CD4-positive, alpha-beta T cell treated with Interleukin-10 for 1 hour (primary cell): ENCODE data around the gene BRK1.
A peak's percentile ranks its signal among the peaks of the same experiment; 100 is the strongest.
"Not testable (repeated sequence)": the region's sequence is repeated elsewhere in the genome, so short reads cannot be mapped to it uniquely, and the experiment has no call there.

Experiments used
- DNase-seq: peaks from one replicate; pipeline ENCODE4 v3.0.0-alpha.2; 2020

Gene BRK1

DNA sequence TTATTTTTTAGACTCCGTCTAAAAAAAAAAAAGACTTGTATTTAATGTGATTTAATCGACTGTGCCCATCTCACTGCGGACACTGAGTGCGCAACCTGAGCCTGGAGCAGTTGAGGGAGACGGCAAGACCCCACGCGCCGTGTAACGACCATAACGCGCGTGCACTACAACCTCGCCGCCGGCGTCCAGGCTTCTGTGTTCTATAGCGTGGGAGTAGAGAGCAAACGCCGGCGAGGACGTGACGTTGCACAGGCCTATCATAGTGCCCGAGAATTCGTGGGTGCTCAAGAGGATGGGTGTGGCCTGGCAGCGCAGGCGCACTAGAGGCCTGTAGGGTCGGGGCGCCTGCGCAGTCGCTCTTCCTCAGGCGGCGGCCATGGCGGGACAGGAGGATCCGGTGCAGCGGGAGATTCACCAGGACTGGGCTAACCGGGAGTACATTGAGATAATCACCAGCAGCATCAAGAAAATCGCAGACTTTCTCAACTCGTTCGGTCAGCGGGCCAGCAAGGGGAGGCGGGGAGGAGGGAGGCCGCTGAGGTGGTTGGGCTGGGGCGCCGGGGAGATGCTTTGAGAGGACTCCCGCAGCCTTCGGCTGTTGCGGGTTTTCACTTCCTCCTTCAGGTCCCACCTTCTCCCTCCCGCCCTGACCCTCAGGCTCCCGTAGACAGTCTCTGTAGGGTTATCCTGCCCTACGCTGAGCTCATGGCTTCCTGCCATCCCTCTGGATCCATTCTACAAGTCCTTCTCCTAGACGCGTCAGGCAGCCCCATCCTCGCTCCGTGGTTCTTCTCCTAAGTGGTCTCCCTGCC is at the start of gene BRK1:
Gene BRK1 (plus strand): TSS at position 350 of the 812 bp plus-strand sequence. CDS start 27 bp downstream, at position 377.
- DNase-seq, result peak; percentile 96

DNA sequence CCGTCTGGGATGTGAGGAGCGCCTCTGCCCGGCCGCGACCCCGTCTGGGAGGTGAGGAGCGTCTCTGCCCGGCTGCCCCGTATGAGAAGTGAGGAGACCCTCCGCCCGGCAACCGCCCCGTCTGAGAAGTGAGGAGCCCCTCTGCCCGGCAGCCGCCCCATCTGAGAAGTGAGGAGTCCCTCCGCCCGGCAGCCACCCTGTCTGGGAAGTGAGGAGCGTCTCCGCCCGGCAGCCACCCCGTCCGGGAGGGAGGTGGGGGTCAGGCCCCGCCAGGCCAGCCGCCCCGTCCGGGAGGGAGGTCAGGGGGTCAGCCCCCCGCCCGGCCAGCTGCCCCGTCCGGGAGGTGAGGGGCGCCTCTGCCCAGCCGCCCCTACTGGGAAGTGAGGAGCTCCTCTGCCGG is 45.4 kb upstream of the BRK1 start:
- not testable (repeated sequence) for DNase-seq

DNA sequence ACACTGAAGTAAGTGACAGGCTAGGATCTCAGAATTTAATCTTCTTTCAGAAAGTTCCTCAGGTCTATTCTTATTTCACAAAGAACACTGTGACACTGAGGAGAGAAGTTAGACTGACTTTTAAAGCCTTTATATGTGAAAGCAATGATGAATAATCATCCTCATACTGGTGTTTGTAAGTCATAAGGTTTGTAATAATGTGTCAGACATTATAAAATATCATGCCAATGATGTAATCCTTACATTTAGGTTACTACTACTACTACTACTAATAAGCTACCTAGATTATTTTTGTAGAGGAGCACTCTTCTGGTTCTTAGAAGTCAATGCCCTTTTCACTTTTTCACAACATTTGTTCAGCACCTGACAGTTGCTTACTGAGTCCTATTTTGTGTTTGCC is 40.8 kb upstream of the BRK1 start:
- no peak for DNase-seq

DNA sequence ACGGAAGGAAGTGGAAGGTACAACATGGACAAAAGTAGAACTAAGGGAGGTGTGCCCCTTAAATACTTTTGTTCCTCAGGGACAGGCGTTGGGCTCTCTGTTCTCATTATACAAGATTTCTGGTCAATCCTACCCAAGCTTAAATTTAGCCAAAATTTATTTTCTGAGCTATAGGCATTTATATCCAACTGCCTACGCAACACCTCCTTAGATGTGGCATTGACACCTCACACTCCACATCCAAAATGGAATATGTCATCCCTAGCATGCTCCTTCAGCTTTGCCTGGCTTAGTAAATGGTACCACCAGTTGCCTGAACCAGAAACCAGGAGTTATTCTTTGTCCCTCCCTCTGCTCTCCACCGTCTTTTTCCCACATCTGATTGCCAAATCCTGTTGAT is 33.6 kb upstream of the BRK1 start:
- no peak for DNase-seq

DNA sequence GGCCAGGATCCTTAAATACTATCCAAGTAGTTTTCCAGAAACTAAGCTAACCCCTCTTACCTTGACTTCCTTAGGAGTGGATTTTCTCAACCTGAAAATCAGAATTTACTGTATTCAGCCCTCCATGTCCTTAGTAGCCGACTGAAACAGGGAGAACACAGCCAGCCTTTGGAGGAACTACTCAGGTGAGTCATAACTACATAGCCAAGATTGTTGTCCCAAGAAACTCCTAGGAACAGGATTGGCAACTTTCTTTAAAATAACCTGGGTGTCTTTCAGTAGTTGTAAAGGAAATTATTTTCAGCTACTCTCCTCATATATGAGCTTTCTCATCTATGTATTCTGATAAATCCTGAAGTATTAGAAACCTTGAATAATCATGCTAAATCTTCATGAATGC is 29.7 kb upstream of the BRK1 start:
- DNase-seq, result no peak

DNA sequence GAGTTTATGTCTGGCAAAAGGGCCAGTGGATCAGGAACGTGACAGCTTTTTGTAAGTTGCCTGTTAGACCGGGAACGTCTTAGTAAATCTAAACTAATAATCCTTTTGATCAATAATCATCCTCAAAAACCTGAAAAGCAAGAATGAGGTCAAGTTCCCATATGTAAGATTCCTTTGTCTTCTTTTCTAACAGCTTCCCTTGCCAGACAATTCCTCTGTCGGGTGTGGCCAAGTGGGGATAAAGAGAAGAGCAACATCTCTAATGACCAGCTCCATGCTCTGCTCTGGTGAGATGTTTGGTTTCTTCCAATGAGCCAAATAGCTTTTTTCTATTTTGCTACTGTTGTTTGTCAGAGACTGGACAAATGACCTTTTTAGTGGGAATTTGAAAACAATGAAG is 27.2 kb upstream of the BRK1 start:
- no peak for DNase-seq

DNA sequence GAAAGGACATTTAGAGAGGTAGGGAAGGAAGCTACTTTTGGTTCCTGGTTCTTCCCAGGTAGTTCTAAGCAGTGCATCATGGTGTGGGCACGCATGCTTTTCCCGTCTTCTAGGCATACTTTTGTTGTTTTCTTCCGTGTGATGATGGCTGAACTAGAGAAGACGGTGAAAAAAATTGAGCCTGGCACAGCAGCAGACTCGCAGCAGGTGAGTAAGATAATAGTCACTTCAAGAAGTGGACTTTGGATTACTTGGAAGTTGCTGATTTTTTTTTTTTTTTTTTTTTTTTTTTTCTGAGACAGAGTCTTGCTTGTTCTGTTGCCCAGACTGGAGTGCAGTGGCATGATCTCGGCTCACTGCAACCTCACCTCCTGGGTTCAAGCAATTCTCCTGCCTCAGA is 25.3 kb upstream of the BRK1 start:
- no peak for DNase-seq

DNA sequence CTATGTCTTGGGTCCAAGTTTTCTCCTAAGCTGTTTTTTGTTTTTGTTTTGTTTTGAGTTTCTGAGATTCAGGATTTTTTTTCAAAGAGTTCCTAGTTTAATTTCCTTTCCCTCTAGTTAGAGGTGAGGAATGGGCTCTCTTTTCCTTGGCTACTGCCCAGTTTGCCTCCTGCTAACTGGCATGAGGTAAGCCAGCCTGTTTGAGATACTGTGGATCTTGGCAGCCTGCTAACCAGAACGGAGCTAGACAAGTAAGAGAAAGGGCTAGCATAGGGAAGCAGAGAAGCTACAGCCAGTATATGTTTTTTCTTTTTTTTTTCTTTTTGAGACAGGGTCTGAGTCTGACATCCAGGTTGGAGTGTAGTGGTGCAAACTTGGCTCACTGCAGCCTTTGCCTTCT is 24.7 kb upstream of the BRK1 start:
- not testable (repeated sequence) for DNase-seq

DNA sequence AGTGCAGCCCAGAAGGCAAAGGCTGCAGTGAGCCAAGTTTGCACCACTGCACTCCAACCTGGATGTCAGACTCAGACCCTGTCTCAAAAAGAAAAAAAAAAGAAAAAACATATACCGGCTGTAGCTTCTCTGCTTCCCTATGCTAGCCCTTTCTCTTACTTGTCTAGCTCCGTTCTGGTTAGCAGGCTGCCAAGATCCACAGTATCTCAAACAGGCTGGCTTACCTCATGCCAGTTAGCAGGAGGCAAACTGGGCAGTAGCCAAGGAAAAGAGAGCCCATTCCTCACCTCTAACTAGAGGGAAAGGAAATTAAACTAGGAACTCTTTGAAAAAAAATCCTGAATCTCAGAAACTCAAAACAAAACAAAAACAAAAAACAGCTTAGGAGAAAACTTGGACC is 24.1 kb upstream of the BRK1 start:
- not testable (repeated sequence) for DNase-seq

DNA sequence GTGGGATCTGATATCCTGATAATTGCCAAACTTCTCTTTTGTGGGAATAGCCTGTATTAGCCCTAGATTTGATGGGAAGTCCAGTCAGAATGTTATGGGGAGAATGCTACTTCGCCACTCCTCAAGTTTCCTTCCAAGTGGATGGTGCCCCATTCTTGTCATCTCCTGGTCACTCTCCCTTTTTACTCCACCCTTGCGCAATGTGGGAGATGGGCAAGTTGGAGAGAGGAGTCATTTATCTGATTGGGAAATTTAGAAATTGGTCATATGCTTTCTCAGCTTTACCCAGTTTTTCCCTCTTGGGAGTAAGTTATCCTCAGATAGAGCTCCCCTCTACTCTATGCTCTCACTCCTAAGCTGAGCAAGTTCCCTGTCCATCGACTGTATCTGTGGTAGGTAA is 21.8 kb upstream of the BRK1 start:
- no peak for DNase-seq

DNA sequence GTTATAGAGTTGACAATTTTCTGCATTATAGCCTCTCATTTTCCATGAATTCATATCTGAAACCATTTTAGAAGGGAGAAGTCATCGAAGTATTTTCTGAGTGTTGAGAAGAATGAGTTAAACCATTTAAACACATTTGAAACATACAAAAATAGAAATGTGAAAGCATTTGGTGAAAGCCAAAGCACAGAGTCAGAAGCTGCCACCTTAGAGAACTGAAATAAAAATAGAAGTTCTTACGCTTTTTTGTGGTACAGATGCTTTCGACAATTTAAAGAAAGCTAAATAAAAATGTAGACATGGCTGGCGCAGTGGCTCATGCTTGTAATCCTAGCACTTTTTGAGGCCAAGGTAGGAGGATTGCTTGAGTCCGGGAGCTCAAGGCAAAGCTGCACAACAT is 16.4 kb upstream of the BRK1 start:
- DNase-seq, result no peak

DNA sequence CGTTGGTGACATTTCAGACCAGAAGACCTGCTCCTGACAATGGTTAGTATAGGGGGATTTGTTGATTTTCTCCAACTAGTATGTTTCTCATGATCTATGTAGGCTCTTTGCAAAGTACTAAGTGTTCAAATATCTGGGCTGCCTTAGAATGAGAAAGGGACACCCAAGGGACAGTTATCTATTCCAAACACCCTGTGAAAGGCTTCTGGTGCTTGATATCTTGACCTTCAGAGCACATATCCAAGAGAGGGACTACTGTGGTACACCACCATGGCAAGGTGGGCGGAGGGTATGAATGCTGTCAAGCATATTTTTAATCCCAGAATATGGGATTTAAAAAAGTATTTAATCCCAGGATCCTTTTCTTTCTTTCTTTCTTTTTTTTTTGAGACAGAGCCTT is 8.6 kb upstream of the BRK1 start:
- DNase-seq, result no peak

DNA sequence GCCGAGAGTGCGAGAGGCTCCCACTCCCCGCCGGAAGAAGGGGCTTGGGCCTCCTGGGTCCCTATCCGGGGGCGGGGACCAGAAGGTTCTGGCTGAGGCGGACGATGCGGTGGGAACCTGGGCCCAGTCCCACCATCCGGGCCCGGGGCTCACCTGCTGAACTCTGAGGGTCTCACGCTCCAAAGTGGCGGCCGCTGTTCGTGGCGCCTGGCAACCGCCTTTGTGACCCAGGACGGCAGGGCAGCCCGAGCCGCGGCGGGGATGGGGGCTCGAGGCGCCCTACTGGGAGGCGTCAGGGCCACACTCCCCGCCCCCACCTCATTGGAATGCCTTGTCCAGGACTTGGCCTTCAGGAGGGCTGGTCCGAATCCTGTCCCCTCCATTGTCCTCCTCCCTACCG is 7.4 kb upstream of the BRK1 start, which contains the start of gene FANCD2OS:
Gene FANCD2OS (minus strand): TSS at position 165 of the 400 bp plus-strand sequence. CDS start 3,481 bp downstream, outside the sequence.
- no peak for DNase-seq

DNA sequence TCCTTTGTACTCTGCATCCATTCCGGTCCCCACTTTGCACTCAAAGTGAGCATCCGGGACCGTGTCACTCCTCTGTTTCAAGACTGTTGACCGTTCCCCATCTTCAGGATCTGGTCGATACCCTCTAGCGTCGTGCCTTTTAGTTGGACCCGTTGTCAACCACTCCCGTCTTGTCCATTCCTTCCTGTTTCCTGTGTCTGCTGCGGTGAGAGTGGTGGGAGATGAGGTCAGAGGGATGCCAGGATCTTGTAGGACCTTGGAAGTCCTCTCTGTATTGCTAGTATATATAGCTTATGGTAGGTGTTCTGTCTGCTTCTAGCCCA is 624 bp downstream of the BRK1 start:
- DNase-seq, result no peak

DNA sequence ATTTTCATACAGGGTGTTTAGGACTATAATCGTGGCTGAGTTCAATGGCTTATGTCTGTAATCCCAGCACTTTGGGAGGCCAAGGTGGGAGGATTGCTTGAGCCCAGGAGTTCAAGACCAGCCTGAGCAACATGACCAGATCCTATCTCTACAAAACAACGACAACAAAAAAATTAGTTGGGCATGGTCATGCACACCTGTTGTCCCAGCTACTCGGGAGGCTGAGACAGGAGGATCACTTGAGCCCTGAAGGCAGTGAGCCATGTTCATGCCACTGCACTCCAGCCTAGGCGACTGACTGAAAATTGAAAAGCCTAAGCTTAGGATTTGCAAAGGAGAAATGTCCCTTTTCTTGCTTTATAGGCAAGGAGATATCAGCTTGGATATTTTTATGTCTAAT is 1.5 kb downstream of the BRK1 start:
- DNase-seq, result no peak

DNA sequence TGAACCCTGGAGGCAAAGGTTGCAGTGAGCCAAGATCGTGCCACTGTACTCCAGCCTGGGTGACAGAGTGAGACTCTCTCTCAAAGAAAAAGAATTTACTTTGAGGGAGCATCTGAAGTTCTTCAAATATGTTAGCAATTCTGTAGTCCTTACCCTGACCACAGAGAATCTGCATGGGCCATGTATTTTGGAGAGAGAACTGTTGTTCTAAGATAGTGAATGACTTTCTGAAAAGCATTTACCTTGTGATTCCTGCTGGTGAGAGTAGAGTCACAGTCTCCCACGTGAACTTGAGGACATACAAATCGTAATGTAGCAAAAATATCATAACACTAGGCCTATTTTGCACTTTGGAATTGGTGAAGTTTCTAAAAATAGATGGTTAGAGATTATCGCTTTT is 3.9 kb downstream of the BRK1 start:
- no peak for DNase-seq

DNA sequence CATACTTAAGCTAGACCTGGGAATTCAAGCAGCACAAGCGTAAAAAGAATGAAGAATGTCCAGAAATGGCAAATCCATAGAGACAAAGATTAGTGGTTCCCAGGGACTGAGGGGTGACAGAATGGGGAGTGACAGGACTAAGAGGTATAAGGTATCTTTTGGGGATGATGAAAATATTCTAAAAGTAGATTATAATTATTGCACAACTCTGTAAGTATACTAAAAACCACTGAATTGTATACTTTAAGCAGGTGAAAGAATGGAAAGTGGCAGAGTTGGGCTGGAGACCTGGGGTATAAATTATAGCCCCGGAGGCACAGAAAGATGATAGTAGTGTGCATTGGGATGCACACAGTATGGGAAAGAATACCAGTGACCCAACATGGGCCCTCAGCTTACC is 5.6 kb downstream of the BRK1 start:
- DNase-seq, result no peak

DNA sequence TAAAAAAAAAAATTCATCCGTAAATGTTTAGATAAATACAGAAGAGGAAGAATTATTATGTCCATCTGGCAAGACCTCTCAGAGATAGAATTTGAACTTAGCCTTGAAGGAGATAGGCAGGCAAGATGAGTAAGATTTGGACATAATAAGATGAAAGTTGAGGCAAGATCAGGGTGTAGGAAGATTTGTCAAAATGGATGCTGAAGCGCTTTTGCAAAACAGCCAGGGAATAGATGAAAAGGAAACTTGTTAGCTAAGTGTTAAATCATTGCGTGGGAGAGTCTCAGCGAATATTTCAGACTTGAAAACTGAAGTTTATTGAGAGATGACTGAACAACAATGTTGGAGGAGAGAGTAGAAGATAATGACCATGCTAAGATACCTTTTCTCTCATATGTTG is 7.2 kb downstream of the BRK1 start:
- DNase-seq, result no peak

DNA sequence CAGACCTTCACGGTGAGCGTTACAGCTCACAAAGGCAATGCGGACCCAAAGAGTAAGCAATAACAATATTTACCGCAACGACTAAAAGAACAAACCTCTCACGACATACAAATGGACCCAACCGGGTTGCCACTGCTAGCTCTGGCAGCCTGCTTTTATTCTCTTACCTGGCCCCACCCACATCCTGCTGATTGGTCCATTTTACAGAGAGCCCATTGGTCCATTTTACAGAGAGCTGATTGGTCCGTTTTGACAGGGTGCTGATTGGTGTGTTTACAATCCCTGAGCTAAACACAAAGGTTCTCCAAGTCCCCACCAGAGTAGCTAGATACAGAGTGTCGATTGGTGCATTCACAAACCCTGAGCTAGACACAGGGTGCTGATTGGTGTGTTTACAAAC is 20.4 kb downstream of the BRK1 start:
- DNase-seq, result not testable (repeated sequence)

DNA sequence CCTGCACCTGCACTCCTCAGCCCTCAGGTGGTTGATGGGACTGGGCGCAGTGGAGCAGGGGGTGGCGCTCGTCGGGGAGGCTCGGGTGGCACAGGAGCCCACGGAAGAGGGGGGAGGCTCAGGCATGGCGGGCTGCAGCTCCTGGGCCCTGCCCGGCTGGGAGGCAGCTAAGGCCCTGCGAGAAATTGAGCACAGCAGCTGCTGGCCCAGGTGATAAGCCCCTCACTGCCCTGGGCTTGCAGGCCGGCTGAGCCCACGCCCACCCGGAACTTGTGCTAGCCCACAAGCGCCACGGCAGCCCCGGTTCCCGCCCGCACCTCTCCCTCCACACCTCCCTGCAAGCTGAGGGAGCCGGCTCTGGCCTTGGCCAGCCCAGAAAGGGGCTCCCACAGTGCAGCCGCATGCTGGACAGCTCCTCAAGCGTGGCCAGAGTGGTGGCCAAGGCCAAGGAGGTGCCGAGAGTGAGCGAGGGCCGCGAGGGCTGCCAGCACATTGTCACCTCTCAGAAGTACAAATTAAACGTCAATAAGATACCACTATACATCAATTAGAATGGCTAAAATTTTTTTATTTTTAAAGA is 21.0 kb downstream of the BRK1 start:
- no peak for DNase-seq

DNA sequence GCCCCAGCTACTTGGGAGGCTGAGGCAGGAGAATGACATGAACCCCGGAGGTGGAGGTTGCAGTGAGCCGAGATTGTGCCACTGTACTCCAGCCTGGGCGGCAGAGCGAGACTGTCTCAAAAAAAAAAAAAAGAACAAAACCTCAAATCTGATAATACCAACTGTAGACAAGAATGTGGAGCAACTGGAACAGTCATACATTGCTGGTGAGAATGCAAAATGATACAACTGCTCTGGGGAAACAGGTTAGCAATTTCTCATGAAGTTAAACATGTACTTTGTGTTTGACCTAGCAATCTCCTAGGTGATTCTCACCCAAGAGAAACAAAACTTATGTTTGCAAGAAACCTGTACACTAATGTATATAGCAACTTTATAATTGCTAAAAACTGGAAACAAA is 21.7 kb downstream of the BRK1 start:
- DNase-seq, result no peak

DNA sequence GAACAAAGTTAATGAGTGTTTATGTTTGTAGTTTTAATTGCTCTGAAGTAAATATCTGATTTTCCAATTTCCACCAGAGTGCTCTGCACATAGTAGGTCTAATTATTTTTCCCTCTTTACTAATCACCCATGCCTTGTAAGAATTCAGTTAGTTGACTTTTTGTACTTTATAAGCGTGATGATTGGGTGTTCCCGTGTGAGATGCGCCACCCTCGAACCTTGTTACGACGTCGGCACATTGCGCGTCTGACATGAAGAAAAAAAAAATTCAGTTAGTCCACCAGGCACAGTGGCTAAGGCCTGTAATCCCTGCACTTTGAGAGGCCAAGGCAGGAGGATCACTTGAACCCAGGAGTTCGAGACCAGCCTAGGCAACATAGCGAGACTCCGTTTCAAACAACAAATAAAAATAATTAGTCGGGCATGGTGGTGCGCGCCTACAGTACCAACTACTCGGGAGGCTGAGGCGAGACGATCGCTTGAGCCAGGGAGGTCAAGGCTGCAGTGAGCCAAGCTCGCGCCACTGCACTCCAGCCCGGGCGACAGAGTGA is 25.6 kb downstream of the BRK1 start:
- DNase-seq, result no peak

DNA sequence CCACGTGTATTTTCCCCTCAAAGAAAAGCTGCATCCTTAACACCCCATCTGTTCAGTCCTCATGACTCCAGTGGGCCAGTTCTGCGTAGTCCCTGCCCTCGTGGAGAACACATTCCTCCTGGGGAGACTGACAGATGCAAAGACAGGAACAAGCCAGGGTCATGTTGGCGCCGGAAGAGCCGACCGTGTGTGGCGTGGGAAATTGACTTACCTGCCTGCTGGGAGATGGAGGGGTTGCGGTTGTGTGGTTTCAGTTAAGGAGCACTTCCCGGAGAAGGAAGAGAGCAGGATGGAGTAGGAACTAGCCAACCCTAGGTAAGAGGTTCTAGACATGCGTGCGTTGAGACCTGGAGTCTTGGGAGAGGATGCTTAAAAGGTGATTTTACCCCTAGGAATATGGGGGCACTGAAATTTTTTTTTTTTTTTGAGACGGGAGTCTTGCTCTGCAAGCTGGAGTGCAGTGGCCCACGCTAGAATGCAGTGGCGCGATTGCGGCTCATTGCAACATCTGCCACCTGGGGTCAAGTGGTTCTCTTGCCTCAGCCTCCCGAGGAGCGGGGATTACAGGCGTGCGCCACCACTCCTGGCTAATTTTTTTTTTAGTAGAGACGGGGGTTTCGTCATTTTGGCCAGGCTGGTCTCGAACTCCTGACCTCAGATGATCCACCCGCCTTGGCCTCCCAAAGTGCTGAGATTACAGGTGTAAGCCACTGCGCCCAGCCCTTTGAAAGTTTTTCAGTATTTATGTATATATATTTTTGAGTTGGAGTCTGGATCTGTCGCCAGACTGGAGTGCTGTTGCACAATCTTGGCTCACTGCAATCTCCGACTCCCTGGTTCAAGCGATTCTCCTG is 27.5 kb downstream of the BRK1 start:
- peak; percentile 23 for DNase-seq

DNA sequence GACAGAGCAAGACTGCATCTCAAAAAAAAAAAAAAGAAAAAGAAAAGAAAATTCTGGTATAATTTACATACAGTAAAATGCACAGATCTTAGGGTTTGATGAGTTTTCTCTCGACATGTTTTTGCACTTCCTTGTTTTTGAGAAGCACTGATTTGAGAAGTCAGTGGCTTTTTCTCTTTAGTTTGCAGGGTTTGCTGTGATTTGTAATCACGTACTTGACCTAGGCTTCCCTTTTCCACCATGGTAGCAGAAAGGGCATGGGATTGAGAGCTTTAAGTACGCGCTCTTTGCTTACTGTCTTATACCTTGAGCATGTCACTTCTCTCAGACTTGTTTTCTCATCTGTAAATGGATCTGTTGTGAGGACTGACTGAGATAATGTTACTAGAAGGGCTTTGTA is 30.2 kb downstream of the BRK1 start:
- no peak for DNase-seq
